HL-60/S4 treated with retinoic acid at 250 ng/mL for 4 days and 3 days (cell line): Measurements from ENCODE around the gene ST3GAL3.

Experiments
- in situ Hi-C: fragments of 300-500 bp; cut with MboI; formaldehyde crosslinking; loops from 2 replicates; pipeline ENCODE4 v1.7.0; 2022; ENCODE audit warnings: low sequenced_read_pairs

The ST3GAL3 gene

DNA sequence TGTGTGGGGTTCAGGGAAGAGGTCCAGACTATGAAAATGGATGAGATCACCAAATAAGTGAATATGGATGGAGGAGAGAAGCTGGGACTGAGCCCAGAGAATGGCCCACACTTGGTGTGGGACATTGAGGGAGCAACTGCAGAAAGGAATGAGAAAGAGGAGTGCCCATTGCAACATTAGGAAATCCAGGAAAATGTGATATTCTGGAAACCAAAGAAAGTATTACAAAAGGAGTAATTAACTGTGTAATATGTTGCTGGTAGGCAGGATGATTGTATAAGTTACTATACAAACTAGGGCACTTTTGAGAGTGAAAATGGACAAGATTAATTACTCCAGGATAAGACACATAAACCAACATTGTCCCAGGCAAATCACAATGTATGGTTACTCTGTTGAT, 166.5 kb downstream of the ST3GAL3 start:
- in situ Hi-C loops, result no loop called here

DNA sequence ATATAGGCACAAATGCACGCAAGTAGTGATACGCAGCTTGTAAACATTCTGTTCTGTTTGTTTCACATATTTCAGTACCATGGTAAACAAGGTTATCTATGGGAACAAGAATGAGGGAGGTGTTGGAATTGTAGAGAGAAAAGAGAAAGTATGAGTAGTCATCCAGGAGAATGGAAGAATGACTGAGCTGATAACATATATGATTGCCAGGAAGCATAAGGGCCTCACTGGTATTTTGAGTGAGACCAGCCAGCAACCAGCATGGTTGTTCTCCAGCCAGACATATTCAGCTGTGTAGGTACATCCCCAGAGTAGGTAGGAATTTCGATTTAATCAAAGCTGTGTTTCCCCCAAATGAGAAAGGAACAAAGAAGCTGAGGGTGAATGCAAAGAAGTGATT, 167.4 kb downstream of the ST3GAL3 start:
- in situ Hi-C loops, result no loop called here

DNA sequence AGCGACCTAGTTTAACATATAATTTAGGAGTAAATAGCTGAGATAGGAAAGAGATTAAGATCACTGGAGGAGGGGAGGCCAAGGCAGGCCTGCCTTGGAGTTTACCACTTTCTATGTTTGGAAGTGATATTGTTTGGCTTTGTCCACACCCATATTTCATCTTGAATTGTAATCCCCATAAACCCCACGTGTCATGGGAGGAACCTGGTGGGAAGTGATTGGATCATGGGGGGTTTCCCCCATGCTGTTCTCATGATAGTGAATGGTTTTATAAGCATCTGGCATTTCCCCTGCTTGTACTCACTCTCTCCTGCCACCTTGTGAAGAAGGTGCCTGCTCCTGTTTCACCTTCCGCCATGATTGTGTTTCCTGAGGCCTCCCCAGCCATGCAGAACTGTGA, 168.0 kb downstream of the ST3GAL3 start:
- in situ Hi-C loops, result no loop called here

DNA sequence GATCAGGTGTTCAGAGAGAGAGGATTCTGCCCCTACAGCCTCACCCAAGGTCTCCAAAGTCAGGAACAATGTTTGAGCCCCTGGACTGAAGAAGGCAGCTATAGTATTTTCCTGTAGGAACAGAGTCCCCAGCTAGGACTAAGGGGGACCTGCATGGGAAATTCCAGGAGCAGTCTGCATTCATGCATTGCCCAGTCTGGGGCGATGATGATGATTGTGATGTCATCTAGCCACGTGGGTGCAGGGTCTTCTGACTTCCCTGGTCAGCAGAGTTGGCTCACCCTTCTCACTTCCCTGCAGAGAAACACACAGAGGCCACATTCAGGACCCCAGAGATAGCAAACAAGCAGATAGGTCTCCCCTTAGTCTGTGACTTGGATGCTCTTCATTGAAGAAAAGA, 169.8 kb downstream of the ST3GAL3 start:
- in situ Hi-C loops, result no loop called here

DNA sequence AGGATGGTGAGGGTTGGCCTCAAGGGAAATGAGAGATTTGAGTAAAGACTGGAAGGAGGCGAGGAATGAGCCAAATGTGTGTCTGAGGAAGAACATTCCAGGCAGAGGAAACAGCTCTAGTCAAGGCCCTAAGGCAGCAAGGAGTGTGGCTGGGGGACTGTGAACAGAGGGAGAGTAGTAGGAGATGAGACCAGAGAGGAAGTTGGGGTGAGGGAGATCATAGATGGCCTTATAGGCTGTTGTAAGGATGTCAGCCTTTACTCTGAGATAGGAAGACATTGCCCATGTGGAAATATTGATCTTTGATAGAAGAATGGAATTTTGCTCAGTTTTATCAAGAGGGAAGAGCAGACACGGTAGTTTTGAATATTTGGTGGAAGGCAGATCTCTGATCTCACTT, 171.1 kb downstream of the ST3GAL3 start:
- in situ Hi-C loops, result no loop called here

DNA sequence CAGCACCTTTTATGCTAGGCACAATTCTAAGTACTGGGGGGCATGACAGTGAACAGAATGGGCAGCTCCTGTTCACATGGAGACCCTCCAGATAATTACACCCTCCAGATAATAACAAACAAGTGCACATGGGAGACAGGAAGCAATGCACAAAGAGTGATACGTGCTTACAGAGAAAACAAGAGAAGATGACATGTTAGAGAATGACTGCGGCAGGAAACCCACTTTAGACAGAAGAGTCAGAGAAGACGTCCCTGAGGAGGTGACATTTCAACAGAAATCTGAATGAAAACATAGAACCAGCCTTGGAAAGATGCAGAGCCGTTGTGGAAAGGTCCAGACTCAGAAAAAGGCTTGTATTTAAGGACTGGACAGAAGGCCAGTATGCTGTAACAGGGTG, 171.5 kb downstream of the ST3GAL3 start:
- in situ Hi-C loops, result no loop called here

DNA sequence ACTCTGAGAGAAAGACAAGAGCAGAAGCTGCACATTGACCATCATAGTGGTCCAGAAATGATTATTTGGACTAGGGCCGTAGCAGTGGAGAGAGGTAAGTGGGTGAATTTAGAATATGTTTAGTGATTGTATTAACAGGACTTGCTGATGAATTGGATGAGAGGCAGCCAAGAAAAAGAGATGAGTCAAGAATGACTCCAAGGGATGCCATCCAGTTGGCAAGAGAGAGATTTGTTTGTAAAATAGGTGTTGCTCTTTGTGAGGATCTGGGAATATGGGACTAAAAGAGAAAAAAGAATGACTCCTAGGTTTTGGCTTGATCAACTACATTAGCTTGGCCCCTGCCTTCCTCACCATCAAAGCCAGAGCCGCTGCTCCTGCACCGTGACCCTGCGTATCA, 172.1 kb downstream of the ST3GAL3 start:
- in situ Hi-C loops, result no loop called here

DNA sequence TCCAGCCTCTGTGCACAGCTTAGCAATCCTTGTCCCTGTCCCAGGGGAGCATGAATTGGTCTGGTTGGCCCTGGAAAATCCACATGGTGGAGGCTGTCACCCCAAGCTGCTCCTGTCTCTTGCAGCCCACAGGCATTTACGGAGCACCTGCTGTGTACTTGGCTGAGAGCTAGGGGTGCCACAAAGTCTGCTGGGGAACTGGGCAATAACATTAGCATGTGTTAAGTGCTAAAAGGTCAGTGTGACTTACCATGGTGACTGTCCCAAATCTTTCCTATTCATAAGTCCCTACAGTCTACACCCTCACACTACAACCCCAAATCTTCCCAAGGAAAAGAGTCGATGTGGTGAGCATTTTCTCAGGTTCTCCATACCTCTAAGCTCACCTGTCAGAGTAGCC, 172.7 kb downstream of the ST3GAL3 start:
- in situ Hi-C loops, result no loop called here

DNA sequence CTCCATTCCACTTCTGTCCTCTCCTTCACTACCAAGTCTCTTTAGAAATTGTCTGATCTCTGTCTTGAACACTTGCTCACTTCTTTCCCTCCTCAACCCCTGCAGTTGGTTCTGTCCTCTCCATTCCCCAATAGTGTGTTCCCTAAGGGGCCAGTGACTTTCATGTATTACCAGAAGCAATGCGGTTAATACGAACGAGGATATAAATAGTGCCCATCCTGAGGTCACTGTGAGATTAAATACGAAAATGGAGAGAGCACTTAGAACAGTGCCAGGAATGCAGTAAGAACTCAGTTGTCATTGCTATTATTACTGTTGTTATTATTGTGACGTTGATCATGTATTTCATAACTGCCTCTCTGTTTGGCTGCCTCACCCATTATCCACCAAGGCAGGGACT, 173.3 kb downstream of the ST3GAL3 start:
- in situ Hi-C loops, result no loop called here

DNA sequence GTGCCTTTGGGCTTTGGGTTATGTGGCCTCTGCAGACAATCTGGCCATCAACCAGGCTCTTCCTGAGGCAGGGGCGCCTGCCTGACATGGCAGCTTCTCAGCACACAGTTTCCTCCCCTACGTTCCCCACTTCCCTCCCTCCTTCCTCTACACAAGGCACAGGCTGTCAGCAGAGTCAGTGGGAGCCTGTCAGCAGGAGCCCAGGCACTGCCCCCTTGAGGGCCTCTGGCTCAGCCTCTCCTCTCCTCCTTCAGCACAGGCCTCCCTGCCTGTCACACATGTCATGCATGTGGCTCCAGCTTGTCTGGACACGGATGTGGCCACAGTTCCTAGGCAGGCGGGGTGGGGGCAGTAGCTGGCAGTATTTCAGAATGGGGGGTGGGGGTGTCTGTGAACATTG, 174.1 kb downstream of the ST3GAL3 start:
- in situ Hi-C loops, result no loop called here

DNA sequence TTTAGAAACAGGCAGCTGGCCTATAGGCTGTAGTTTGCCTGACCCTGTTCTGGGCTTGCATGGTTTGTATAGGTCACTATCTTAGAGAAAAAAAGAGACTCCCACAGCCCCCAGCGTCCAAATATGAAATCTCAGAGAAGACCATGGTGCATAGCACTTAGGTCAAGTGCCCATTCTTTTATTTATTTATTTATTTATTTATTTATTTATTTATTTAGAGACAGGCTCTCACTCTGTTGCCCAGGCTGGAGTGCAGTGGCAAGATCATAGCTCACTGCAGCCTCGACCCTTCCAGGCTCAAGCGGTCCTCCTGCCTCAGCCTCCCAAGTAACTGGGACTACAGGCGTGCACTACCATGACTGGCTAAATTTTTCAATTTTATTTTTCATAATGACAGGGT, 175.4 kb downstream of the ST3GAL3 start:
- in situ Hi-C loops, result no loop called here

DNA sequence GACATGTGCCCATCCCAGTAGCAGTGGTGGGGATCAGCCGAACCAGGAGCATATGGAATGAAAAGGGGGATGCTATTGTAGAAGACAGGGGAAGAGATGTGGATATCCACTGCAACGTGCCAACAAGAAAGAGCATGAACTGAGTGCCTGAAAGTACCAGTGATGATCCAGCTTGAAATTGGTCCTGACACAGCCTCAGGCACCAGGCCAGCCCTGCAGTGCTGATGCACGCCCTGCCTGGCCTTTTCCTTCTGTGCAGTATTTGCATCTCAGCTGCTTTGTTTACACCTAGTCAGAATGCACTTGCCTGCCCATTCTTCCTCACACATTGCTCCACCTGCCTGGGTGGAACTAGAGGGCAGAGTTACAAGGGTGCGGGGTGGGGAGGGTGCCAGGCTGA, 176.0 kb downstream of the ST3GAL3 start:
- in situ Hi-C loops, result no loop called here

DNA sequence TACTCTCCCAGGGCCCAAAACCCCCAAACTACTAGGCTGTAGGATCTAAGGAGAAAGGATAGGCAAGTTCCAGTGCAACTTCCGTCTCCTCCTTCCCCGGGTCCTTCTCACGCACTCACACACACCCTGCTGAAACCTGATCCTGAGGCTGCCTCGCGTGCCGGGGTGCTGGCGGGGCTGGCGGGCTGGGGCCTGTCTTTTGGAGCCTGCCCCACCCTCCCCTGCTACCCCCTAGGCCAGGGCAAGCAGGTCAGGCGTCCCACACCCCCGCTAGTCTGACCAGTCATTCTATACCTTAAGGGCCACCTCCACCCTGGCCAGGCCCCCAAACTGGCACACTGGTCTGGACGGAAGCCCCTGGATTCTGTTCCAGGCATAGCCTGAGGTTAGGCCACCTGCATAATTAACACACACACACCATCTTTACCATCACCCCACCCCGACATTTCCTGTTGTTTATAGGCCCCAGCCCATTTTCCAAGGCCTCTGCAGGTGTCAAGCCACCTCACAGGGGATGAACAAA, 178.0 kb downstream of the ST3GAL3 start:
- in situ Hi-C loops, result no loop called here

DNA sequence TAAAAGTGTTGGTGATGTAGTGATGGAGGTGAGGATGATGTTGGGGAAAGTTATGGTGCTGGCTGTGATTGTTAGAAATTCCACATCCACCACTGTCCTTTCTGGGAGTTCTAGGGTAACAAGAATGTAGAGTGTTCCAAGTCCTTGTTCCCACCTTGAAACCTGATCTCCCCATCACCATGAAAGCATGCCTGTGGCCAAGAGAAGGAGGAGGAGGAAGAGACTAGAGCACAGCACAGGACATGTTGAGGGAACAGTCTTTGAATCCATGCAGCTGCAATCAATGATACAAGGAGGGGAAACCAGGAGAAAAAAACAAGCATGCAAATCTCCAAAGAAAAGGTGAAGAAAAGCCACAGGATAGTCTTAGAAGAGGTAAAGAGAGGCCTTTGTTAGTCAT, 180.4 kb downstream of the ST3GAL3 start:
- in situ Hi-C loops, result no loop called here

DNA sequence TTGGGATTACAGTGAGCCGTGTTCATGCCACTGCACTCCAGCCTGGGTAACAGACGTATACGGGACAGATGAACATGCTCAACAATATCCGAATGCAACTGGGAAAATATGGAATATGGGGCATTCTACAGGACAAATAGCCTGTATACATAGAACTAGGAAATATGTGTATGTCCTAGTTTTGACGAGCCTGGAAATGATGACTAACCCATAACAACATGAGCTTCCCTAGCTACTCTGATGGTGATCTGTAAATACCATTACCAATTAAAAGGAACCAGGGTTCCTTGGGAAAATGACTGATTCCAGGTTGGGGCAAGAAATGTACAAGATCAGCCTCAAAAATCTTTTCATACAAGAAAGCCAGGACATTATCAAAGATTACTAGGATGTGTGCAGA, 183.5 kb downstream of the ST3GAL3 start:
- in situ Hi-C loops, result no loop called here

DNA sequence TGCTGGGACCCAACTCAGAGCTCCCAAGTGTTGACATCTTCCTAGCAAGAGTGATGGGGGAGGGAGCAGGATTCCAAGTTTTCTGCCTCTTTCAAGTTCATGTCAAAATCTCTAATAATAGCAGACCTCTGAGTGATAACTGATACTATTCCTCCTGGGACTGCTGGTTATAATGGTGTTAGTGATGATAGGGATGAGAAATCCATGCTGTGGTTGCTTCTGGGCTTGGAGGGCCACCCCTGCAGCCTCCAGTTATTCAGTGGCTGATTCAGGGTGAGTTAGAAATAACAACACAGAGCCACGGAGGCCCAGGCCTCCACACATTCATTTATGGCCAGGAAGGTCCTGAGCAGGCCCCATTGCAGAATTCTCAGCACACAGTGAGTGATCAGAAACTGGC, 185.7 kb downstream of the ST3GAL3 start:
- in situ Hi-C loops, result no loop called here

DNA sequence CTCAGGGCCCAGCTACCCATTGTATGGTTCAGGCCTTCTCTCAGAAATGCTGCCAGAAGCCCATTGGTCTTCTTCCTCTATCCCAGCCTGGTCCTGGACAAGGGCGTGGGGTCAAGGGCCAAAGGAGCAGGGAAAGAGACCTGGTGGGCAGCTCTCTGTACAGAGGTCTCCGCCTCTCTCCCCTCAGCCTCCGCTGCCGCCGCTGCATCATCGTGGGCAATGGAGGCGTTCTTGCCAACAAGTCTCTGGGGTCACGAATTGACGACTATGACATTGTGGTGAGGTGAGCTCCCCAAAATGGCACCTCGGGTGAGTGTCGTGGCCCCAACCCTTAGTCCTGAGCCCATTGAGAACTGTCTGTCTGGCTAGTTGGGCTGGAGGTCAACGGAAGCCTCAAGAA, 191.6 kb downstream of the ST3GAL3 start:
- in situ Hi-C loops, result no loop called here

DNA sequence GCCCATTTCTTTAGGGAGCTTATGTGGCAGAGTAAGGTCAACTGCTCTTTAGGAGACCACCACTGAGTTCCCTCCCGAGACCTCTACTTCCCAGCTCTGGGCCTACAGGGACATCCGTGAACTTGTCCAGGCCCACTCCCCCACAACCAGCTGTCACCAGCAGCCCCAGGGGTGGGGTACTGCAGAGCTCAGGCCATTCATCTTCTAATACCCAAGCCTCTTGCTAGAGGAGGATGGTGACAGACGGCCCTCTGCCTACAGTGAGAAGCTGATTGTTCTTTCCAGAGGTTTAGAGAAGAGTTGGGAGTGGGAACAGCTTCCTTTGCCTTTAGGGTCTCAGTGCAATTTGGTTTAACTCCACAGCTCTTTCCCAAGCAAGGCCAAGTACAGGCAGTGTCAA, 193.1 kb downstream of the ST3GAL3 start:
- in situ Hi-C loops, result no loop called here

DNA sequence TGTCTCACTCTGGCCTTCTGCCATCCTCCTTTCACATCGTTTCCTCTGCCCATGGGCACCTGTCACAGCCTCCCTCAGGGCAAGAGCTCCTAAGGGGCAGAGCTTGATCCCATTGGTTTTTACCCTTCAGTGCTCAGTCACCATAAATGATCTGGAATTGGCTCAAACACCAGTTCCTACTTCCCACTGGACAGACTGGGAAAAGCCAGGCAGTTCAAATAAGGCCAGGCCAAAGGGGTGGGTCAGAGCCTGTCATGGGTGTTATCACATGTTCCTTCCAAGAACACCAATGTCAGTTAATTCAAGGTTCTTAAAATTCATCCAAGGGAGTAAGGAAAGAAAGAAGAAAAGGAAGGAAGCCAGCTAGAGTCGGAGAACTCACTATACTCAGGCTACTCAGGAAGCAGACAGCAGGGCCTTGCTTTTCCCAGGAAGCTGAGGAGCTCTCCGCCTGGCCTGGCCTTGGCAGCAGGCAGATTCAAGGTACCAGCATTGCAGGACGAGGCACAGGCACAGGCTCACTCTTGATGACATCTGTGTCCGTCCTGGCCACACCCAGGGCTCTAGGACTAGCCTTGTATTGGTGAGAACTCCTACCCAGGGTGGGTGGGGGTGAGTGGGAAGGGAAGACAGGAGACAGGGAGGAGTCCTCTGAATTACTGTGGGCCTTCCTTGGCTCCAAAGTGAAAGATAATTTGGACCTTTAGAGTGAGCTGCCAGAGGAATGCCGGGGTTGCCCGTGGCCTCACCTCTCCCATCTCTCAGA, 194.0 kb downstream of the ST3GAL3 start:
- in situ Hi-C loops, result no loop called here

DNA sequence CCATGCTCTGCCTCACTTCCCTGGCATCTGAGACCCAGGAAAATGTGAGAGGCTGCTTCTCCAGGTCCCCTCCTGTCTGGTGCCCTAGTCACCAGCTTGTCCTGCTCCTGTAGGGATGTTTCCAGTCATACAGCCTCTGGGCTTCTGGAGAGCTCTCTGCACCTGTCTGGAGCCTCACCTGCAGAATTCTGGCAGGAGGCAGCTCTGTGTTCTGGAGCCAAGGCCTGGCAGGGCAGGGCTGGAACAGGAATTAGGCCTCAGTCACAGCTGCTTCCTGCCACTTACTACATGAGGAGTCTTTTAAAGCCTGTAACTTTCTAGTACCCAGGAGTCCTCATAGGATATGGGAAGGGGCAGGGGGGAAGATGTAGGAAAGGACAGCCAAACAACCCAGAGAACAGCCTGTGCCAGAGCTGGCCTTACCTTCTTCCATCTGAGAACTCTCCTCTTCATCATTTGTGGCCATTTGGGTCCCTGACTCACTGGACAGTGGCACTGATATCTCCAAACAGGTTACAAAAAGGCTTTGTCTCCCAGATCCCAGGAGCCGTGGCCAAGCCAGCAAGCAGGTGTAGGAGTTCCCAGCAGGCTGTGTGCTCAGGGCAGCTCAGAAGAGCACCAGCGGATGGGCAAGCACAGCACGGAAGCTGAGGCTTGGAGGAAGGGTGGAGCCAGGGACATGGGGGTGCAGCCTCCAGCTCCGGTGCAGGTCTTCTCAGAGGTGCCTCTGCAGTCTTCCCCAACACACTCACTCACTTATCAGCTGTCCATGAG, 194.9 kb downstream of the ST3GAL3 start:
- in situ Hi-C loops, result no loop called here

DNA sequence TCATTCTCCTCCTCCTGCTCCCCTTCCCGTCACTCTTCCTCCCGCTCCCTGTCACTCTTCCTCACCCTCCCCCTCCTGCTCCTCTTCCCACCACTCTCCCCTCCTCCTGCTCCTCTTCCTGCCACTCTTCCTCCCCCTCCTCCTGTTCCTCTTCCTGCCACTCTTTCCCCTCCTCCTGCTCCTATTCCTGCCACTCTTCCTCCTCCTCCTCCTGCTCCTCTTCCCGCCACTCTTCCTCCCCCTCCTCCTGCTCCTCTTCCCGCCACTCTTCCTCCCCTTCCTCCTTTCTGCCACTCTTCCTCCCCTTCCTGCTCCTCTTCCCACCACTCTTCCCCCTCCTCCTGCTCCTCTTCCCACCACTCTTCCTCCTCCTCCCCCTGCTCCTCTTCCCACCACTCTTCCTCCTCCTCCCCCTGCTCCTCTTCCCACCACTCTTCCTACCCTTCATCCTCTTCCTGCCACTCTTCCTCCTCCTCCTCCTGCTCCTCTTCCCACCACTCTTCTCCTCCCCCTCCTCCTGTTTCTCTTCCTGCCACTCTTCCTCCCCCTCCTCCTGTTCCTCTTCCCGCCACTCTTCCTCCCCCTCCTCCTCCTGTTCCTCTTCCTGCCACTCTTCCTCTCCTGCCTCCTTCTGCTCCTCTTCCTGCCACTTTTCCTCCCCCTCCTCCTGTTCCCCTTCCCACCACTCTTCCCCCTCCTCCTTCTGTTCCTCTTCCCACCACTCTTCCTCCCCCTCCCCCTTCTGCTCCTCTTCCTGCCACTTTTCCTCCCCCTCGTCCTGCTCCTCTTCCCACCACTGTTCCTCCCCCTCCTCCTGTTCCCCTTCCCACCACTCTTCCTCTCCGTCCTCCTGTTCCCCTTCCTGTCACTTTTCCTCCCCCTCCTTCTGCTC, 197.6 kb downstream of the ST3GAL3 start:
- in situ Hi-C loops, result no loop called here
